ENCODE results near the gene NOD2. TPM values are rescaled to one million over a fixed set of nuclear protein-coding genes. Genes with fewer than 3 reads are reported as not detected.
A peak's percentile ranks its signal among the peaks of the same experiment; 100 is the strongest.

Gene NOD2
- total and polyA plus RNA-seq, 2 experiments from 2014 or later, result 0.27 to 0.66 TPM

GRCh38 chr16:50741225-50741780 is 47.9 kb downstream of the NOD2 start:
- Mint-ChIP-seq H3K27ac (no peak overlapping the region), H3K4me3 (peak overlapping the region; percentile 69), H3K9me3 (no peaks in the 10 kb centered on the region; the same call in 2 of the 3 replicates), H3K27me3 (ENCODE audit: insufficient read depth, low read depth, poor library complexity) (peaks cover 2% of the 10 kb centered on the region), H3K4me1 (peaks cover 34% of the 10 kb centered on the region), H3K36me3 (ENCODE audit: low read depth) (no peaks in the 10 kb centered on the region; the same call in 2 of the 3 replicates)
- TF ChIP-seq CREB1 (CRISPR knock-in tag; IDR thresholded peaks at IDR 0.05; ENCODE audit: low read depth) (no peak), ZNF462 (CRISPR knock-in tag; IDR thresholded peaks at IDR 0.05) (no peak), EZH2phosphoT487 (IDR thresholded peaks at IDR 0.05; ENCODE audit: unreplicated experiment) (no peak), ZNF114 (CRISPR knock-in tag; IDR thresholded peaks at IDR 0.05) (no peak), POLR2AphosphoS5 (IDR thresholded peaks at IDR 0.05; ENCODE audit: low read depth) (no peak), CTCF (conservative IDR thresholded peaks at IDR 0.05; ENCODE audit: low read depth in 2 of 2) (no peak), REST (IDR thresholded peaks at IDR 0.05; ENCODE audit: unreplicated experiment) (no peak), ZNF331 (CRISPR knock-in tag; IDR thresholded peaks at IDR 0.05; ENCODE audit: low read depth) (no peak), JUNB (IDR thresholded peaks at IDR 0.05; ENCODE audit: unreplicated experiment) (no peak), STAT1 (IDR thresholded peaks at IDR 0.05; ENCODE audit: unreplicated experiment) (no peak), EZH2 (IDR thresholded peaks at IDR 0.05; ENCODE audit: low read depth, unreplicated experiment) (no peak), NANOG (IDR thresholded peaks at IDR 0.05; ENCODE audit: borderline replicate concordance) (no peak)
- TF ChIP-seq, protein P1, sequence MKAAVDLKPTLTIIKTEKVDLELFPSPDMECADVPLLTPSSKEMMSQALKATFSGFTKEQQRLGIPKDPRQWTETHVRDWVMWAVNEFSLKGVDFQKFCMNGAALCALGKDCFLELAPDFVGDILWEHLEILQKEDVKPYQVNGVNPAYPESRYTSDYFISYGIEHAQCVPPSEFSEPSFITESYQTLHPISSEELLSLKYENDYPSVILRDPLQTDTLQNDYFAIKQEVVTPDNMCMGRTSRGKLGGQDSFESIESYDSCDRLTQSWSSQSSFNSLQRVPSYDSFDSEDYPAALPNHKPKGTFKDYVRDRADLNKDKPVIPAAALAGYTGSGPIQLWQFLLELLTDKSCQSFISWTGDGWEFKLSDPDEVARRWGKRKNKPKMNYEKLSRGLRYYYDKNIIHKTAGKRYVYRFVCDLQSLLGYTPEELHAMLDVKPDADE (IDR thresholded peaks at IDR 0.05), result no peak
- no peak for ATAC-seq
- no peaks in the 10 kb centered on the region for H3K9me2 ChIP-seq (ENCODE audit: insufficient read depth)
- peak overlapping the region; percentile 66 for H3K4me2 ChIP-seq
- H3K36me3 ChIP-seq (ENCODE audit: insufficient read depth), result no peaks in the 10 kb centered on the region
- no peaks in the 10 kb centered on the region for H3F3A ChIP-seq (replicated peaks; ENCODE audit: low read depth)
- no peaks in the 10 kb centered on the region for H3K79me2 ChIP-seq (replicated peaks; ENCODE audit: insufficient read depth)
- H4K20me1 ChIP-seq (replicated peaks; ENCODE audit: insufficient read depth), result no peaks in the 10 kb centered on the region
- H3K27me3 ChIP-seq (ENCODE audit: insufficient read depth), result no peaks in the 10 kb centered on the region
- H3K4me1 ChIP-seq (ENCODE audit: insufficient read depth), result peaks cover 30% of the 10 kb centered on the region
- H3K27ac ChIP-seq (ENCODE audit: low read depth), result no peak overlapping the region
- peak; percentile 28 for DNase-seq (ENCODE audit: low spot score)
- peak overlapping the region; percentile 46 for H3K4me3 ChIP-seq
- peak overlapping the region; percentile 84 for H2AFZ ChIP-seq
